OCI-LY7 (cell line): Measurements from ENCODE around the gene CST4. TPM values are rescaled to one million over a fixed set of nuclear protein-coding genes. Genes with fewer than 3 reads are reported as not detected.

Experiments
- BruUV-seq: library from RNA; stranded (reverse); fragments of 400-500 nt; replicated peaks from 2 replicates; lab custom pipeline; 2021; lab: Mats Ljungman, UMichigan
- CTCF ChIA-PET: fragments of 300-600 bp; sonication (Branson Sonifier 250); formaldehyde crosslinking; loops from one replicate; lab custom pipeline; 2022; ENCODE audit warnings: antibody characterized with exemption; ENCODE audit not compliant: unreplicated experiment; lab: Charles Lee
- POLR2A ChIA-PET: fragments of 300-600 bp; sonication (Branson Sonifier 250); formaldehyde crosslinking; loops from one replicate; lab custom pipeline; 2022; ENCODE audit warnings: antibody characterized with exemption; lab: Charles Lee
- DNase-seq: peaks from one replicate; pipeline ENCODE4 v3.0.0-alpha.2; 2015; ENCODE audit warnings: low spot score
- H2AFZ ChIP-seq: fragments of 200-600 bp; sonication (generic), shearing (Covaris generic); 2 replicates; pipeline ENCODE4 v1.6.1; 2014; ENCODE audit warnings: mild to moderate bottlenecking, antibody characterized with exemption, low read length, moderate library complexity
- H3K27ac ChIP-seq: fragments of 200-600 bp; sonication (generic); 2 replicates; pipeline ENCODE4 v1.5.1; 2014; ENCODE audit warnings: mixed run types, low read depth, mild to moderate bottlenecking, moderate library complexity, low read length, inconsistent platforms; ENCODE audit not compliant: poor library complexity, severe bottlenecking
- H3K36me3 ChIP-seq: fragments of 200-600 bp; sonication (generic); 2 replicates; pipeline ENCODE4 v1.6.1; 2014; ENCODE audit warnings: mild to moderate bottlenecking, antibody characterized with exemption, low read length, moderate library complexity, mixed read lengths; ENCODE audit not compliant: insufficient read depth
- H3K4me1 ChIP-seq: fragments of 200-600 bp; sonication (generic); 2 replicates; pipeline ENCODE4 v1.5.1; 2014; ENCODE audit warnings: mild to moderate bottlenecking, low read length; ENCODE audit not compliant: insufficient read depth, poor library complexity, severe bottlenecking
- H3K4me2 ChIP-seq: fragments of 200-600 bp; sonication (generic); 2 replicates; pipeline ENCODE4 v1.6.1; 2014; ENCODE audit warnings: mild to moderate bottlenecking, low read length
- H3K4me3 ChIP-seq: fragments of 200-600 bp; sonication (generic); 2 replicates; pipeline ENCODE4 v1.5.1; 2014; ENCODE audit warnings: mild to moderate bottlenecking, low read depth, low read length; ENCODE audit not compliant: poor library complexity, severe bottlenecking
- H3K79me2 ChIP-seq: fragments of 200-600 bp; sonication (generic); 2 replicates; pipeline ENCODE4 v1.6.1; 2016; ENCODE audit warnings: low read depth, mild to moderate bottlenecking, low read length, moderate library complexity, mixed read lengths; ENCODE audit not compliant: insufficient read depth
- H3K9me2 ChIP-seq: fragments of 200-600 bp; sonication (generic); 2 replicates; pipeline ENCODE4 v1.6.1; 2016; ENCODE audit warnings: mild to moderate bottlenecking, low read length, mixed read lengths; ENCODE audit not compliant: insufficient read depth
- H3K9me3 ChIP-seq: fragments of 200-600 bp; sonication (generic); 2 replicates; pipeline ENCODE4 v1.6.1; 2014; ENCODE audit warnings: mild to moderate bottlenecking, mixed run types, low read length, mixed read lengths
- H4K20me1 ChIP-seq: fragments of 200-600 bp; sonication (generic); 2 replicates; pipeline ENCODE4 v1.6.1; 2014; ENCODE audit warnings: mild to moderate bottlenecking, antibody characterized with exemption, low read length, moderate library complexity, mixed read lengths; ENCODE audit not compliant: insufficient read depth
- CTCF ChIP-seq: fragments of 200-600 bp; sonication (generic); conservative IDR thresholded peaks from 2 replicates; pipeline ENCODE4 v1.5.1; 2014; ENCODE audit warnings: mild to moderate bottlenecking, antibody characterized with exemption, low read length, moderate library complexity, mixed read lengths
- EZH2phosphoT487 ChIP-seq: fragments of 200-600 bp; sonication (generic); IDR thresholded peaks from 2 replicates; pipeline ENCODE4 v1.6.1; 2018; ENCODE audit warnings: low read depth, borderline replicate concordance, mild to moderate bottlenecking, mixed run types, antibody characterized with exemption, low read length, moderate library complexity, mixed read lengths
- intact Hi-C: fragments of 100-400 bp; cut with micrococcal nuclease; formaldehyde crosslinking; loops from one replicate; pipeline ENCODE4 v1.10.0; 2022; ENCODE audit not compliant: unreplicated experiment
- total RNA-seq, 2 experiments: library from RNA; depleted of rRNA in 1 of 2; stranded (reverse); fragments of >200 nt in 1 of 2; shearing (Covaris generic) in 1 of 2; gene quantifications; 2 replicates each; pipeline ENCODE4 v1.2.3, GENCODE V29; 2014 to 2022

Gene CST4
- total RNA-seq, 2 experiments from 2014 or later, result not detected

GRCh38 chr20:23691675-23692074 is 2.8 kb upstream of the CST4 start:
- TF ChIP-seq CTCF, result no peak
- no peak for TF ChIP-seq EZH2phosphoT487
- intact Hi-C loops, result no loop called here
- no peaks in the 10 kb centered on the region for H3K79me2 ChIP-seq
- H3K9me2 ChIP-seq, result no peaks in the 10 kb centered on the region
- no peak overlapping the region for H2AFZ ChIP-seq
- no peak overlapping the region for H3K4me3 ChIP-seq
- no peak overlapping the region for H3K4me2 ChIP-seq
- CTCF ChIA-PET, result no interaction called here
- no peaks in the 10 kb centered on the region for H3K9me3 ChIP-seq
- DNase-seq, result no peak
- no peaks in the 10 kb centered on the region for H3K36me3 ChIP-seq
- no peaks in the 10 kb centered on the region for H4K20me1 ChIP-seq
- H3K27ac ChIP-seq, result no peak overlapping the region
- POLR2A ChIA-PET, result no interaction called here
- BruUV-seq, result no TSS peak
- H3K4me1 ChIP-seq, result no peaks in the 10 kb centered on the region

- Histone ChIP-seq H4K20me1 (no peaks in the 10 kb centered on the region), H3K27ac (no peak overlapping the region), H2AFZ (no peak overlapping the region), H3K4me3 (no peak overlapping the region), H3K79me2 (no peaks in the 10 kb centered on the region), H3K4me2 (no peak overlapping the region), H3K4me1 (no peaks in the 10 kb centered on the region), H3K9me3 (no peaks in the 10 kb centered on the region), H3K9me2 (no peaks in the 10 kb centered on the region), H3K36me3 (no peaks in the 10 kb centered on the region)
- intact Hi-C loops, result no loop called here
- DNase-seq, result no peak
- ChIA-PET CTCF (no interaction called here), POLR2A (no interaction called here)
- TF ChIP-seq EZH2phosphoT487, result no peak
- TF ChIP-seq CTCF, result no peak
- BruUV-seq, result no TSS peak
Measured at GRCh38 chr20:23690581-23690980, 1.7 kb upstream of the CST4 start.

- no peaks in the 10 kb centered on the region for H4K20me1 ChIP-seq
- H2AFZ ChIP-seq, result no peak overlapping the region
- TF ChIP-seq CTCF, result no peak
- no peak overlapping the region for H3K4me2 ChIP-seq
- no peak overlapping the region for H3K4me3 ChIP-seq
- no TSS peak for BruUV-seq
- H3K36me3 ChIP-seq, result no peaks in the 10 kb centered on the region
- ChIA-PET POLR2A (no interaction called here), CTCF (no interaction called here)
- H3K9me2 ChIP-seq, result no peaks in the 10 kb centered on the region
- H3K79me2 ChIP-seq, result no peaks in the 10 kb centered on the region
- no peaks in the 10 kb centered on the region for H3K9me3 ChIP-seq
- H3K27ac ChIP-seq, result no peak overlapping the region
- DNase-seq, result no peak
- no peaks in the 10 kb centered on the region for H3K4me1 ChIP-seq
- intact Hi-C loops, result no loop called here
Measured at GRCh38 chr20:23689399-23689690, 507 bp upstream of the CST4 start.
